ENCODE results near the gene SMDT1. TPM values are rescaled to one million over a fixed set of nuclear protein-coding genes. Genes with fewer than 3 reads are reported as not detected.
"Not testable (repeated sequence)": the region's sequence is repeated elsewhere in the genome, so short reads cannot be mapped to it uniquely, and the experiment has no call there.

SMDT1 gene
- total and polyA plus RNA-seq, 4 donors, result 7.2 to 115 (median 39.9) TPM

DNA sequence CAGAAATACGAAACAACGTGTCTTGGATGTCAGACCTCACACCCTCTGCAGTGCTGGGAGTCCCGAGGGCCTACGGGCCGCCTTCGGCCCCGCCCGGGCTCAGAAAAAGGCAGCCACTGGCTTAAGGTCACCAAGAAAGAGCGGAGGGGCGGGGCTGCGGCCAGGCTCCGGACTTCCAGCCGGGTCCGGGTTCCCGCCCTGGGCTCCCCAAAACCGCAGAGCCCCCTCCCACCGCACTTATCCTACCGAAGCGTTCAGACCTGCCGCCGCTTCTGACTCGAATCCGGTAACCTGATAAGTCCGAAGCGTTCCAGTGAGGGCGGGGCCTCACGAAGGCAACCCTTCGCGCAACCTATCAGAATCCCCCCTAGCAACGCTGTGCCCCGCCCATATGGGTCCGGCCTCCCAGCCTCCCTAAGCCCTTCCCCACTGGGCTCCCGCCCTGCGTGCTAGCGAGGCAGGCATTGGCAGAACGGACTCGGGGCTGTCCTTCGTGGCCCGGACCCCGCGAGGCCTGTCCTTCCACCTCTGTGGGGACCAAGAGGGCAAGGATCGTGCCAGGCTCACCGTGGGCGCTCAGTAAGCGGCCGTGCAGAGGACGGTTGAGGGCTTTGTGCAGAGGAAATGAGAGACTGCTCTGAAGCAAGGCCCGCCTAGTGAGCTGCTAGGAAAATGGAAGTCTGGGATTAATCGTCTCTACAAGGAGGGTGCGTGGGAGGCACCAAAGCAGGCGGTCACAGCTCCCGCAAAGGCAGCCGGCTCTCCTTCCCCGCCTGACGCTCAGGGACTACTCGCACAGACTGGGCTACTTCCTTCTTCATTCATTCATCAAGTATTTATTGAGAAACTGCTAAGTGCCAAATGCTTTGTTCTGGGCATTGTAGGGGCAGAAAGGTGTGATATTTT, 8.7 kb upstream of the SMDT1 start, which contains the start of gene NAGA:
Gene NAGA (minus strand): TSS at position 296 of the 906 bp plus-strand sequence. CDS start 515 bp downstream, outside the sequence.
- peak within 1 kb of the TSS; percentile 67 to 75 (median 72) for H3K4me3 ChIP-seq (ENCODE audit: low read depth in 1 of 3, low read length in 3 of 3)
- peak; percentile 92 for DNase-seq (ENCODE audit: low spot score)
- under 1% methylated on average over 56 of the region's 56 CpGs for WGBS
- H3K9ac ChIP-seq (ENCODE audit: low read depth in 1 of 2, low read length in 2 of 2), result peak within 1 kb of the TSS; percentile 70 to 84
- H3K27me3 ChIP-seq (ENCODE audit: control insufficient read depth in 4 of 4, insufficient read depth in 4 of 4, low read length in 3 of 4), result no peaks in the 10 kb centered on the region
- peaks cover 3 to 36% (median 31%) of the 10 kb centered on the region in 4 donors for H3K4me1 ChIP-seq (ENCODE audit: control insufficient read depth in 4 of 4, insufficient read depth in 4 of 4, low read length in 3 of 4)
- peaks cover 0 to 18% (median 3%) of the 10 kb centered on the region in 4 donors for H3K36me3 ChIP-seq (ENCODE audit: control insufficient read depth in 4 of 4, insufficient read depth in 3 of 4, low read depth in 1 of 4, low read length in 3 of 4)
- TF ChIP-seq GABPA (IDR thresholded peaks at IDR 0.05 in 1 of 2, conservative IDR thresholded peaks at IDR 0.05 in 1 of 2) (no peak), RXRA (IDR thresholded peaks at IDR 0.05) (peak; percentile 60 to 86), ATF3 (IDR thresholded peaks at IDR 0.05) (no peak), REST (IDR thresholded peaks at IDR 0.05) (peak; percentile 65), NR2F2 (IDR thresholded peaks at IDR 0.05) (peak; percentile 86), JUND (IDR thresholded peaks at IDR 0.05) (no peak), TAF1 (conservative IDR thresholded peaks at IDR 0.05) (peak; percentile 69), FOXA1 (IDR thresholded peaks at IDR 0.05) (peak; percentile 22), HNF4G (IDR thresholded peaks at IDR 0.05) (peak; percentile 91), HNF4A (conservative IDR thresholded peaks at IDR 0.05) (peak; percentile 90 to 98), FOXA2 (IDR thresholded peaks at IDR 0.05) (no peak), SP1 (IDR thresholded peaks at IDR 0.05) (peak; percentile 93), EGR1 (IDR thresholded peaks at IDR 0.05; ENCODE audit: low read depth in 2 of 2) (peak; percentile 32 to 61), RAD21 (IDR thresholded peaks at IDR 0.05) (peak; percentile 28 to 36), YY1 (IDR thresholded peaks at IDR 0.05) (peak; percentile 91)
- TF ChIP-seq, protein P1, sequence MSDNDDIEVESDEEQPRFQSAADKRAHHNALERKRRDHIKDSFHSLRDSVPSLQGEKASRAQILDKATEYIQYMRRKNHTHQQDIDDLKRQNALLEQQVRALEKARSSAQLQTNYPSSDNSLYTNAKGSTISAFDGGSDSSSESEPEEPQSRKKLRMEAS (IDR thresholded peaks at IDR 0.05), result peak; percentile 90
- TF ChIP-seq, protein P2, sequence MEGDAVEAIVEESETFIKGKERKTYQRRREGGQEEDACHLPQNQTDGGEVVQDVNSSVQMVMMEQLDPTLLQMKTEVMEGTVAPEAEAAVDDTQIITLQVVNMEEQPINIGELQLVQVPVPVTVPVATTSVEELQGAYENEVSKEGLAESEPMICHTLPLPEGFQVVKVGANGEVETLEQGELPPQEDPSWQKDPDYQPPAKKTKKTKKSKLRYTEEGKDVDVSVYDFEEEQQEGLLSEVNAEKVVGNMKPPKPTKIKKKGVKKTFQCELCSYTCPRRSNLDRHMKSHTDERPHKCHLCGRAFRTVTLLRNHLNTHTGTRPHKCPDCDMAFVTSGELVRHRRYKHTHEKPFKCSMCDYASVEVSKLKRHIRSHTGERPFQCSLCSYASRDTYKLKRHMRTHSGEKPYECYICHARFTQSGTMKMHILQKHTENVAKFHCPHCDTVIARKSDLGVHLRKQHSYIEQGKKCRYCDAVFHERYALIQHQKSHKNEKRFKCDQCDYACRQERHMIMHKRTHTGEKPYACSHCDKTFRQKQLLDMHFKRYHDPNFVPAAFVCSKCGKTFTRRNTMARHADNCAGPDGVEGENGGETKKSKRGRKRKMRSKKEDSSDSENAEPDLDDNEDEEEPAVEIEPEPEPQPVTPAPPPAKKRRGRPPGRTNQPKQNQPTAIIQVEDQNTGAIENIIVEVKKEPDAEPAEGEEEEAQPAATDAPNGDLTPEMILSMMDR (IDR thresholded peaks at IDR 0.05; ENCODE audit: low read depth, low read length, missing input control), result no peak
- TF ChIP-seq, protein P3, sequence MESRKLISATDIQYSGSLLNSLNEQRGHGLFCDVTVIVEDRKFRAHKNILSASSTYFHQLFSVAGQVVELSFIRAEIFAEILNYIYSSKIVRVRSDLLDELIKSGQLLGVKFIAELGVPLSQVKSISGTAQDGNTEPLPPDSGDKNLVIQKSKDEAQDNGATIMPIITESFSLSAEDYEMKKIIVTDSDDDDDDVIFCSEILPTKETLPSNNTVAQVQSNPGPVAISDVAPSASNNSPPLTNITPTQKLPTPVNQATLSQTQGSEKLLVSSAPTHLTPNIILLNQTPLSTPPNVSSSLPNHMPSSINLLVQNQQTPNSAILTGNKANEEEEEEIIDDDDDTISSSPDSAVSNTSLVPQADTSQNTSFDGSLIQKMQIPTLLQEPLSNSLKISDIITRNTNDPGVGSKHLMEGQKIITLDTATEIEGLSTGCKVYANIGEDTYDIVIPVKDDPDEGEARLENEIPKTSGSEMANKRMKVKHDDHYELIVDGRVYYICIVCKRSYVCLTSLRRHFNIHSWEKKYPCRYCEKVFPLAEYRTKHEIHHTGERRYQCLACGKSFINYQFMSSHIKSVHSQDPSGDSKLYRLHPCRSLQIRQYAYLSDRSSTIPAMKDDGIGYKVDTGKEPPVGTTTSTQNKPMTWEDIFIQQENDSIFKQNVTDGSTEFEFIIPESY (IDR thresholded peaks at IDR 0.05), result peak; percentile 90
- peaks cover 0 to 2% (median 0%) of the 10 kb centered on the region in 4 donors for H3K9me3 ChIP-seq (ENCODE audit: control insufficient read depth in 4 of 4, low read length in 3 of 4)
- peak within 1 kb of the TSS; percentile 69 to 90 for H3K27ac ChIP-seq (ENCODE audit: low read depth in 1 of 2, low read length in 2 of 2)

GRCh38 chr22:42071508-42071907, 8.0 kb upstream of the SMDT1 start:
- peak overlapping the region; percentile 69 to 90 for H3K27ac ChIP-seq (ENCODE audit: low read depth in 1 of 2, low read length in 2 of 2)
- 83% methylated on average over 7 of the region's 7 CpGs for WGBS

More at GRCh38 chr22:42071508-42071907, 8.0 kb upstream of the SMDT1 start:
- H3K4me1 ChIP-seq (ENCODE audit: control insufficient read depth in 4 of 4, insufficient read depth in 4 of 4, low read length in 3 of 4), result peaks cover 3 to 31% (median 27%) of the 10 kb centered on the region in 4 donors
- not testable (repeated sequence) for DNase-seq (ENCODE audit: low spot score); H3K27me3 ChIP-seq (ENCODE audit: control insufficient read depth in 4 of 4, insufficient read depth in 4 of 4, low read length in 3 of 4); H3K9me3 ChIP-seq (ENCODE audit: control insufficient read depth in 4 of 4, low read length in 3 of 4)
- H3K36me3 ChIP-seq (ENCODE audit: control insufficient read depth in 4 of 4, insufficient read depth in 3 of 4, low read depth in 1 of 4, low read length in 3 of 4), result peaks cover 0 to 15% (median 3%) of the 10 kb centered on the region in 4 donors
- H3K9ac ChIP-seq (ENCODE audit: low read depth in 1 of 2, low read length in 2 of 2), result peak overlapping the region; percentile 69 to 70
- H3K4me3 ChIP-seq (ENCODE audit: low read depth in 1 of 3, low read length in 3 of 3), result peak overlapping the region; percentile 67 to 75 (median 67)

Measured in liver (tissue), 9 donors.